H9 (cell line): ENCODE measurements around the gene TMEM91. TPM values are rescaled to one million over a fixed set of nuclear protein-coding genes. Genes with fewer than 3 reads are reported as not detected.

Experiments
- DNase-seq: peaks from one replicate; pipeline ENCODE4 v3.0.0-alpha.2; 2017
- H2AFZ ChIP-seq: one replicate; pipeline ENCODE4 v1.6.1; 2013; ENCODE audit warnings: mild to moderate bottlenecking, low read length, control low read depth, moderate library complexity
- H2AK5ac ChIP-seq: 2 replicates; pipeline ENCODE4 v1.6.1; 2013; ENCODE audit warnings: low read length, control low read depth, mixed read lengths; ENCODE audit not compliant: insufficient read length
- H2BK120ac ChIP-seq: one replicate; pipeline ENCODE4 v1.6.1; 2013; ENCODE audit warnings: low read depth, mild to moderate bottlenecking, low read length, control low read depth, inconsistent platforms; ENCODE audit not compliant: poor library complexity, severe bottlenecking
- H2BK12ac ChIP-seq: 2 replicates; pipeline ENCODE4 v1.6.1; 2013; ENCODE audit warnings: low read length, control low read depth, mixed read lengths, low read depth; ENCODE audit not compliant: insufficient read length
- H2BK15ac ChIP-seq: 2 replicates; pipeline ENCODE4 v1.6.1; 2013; ENCODE audit warnings: low read depth, low read length, control low read depth
- H2BK20ac ChIP-seq: one replicate; pipeline ENCODE4 v1.6.1; 2013; ENCODE audit warnings: low read depth, mild to moderate bottlenecking, low read length, control low read depth, inconsistent platforms; ENCODE audit not compliant: poor library complexity, severe bottlenecking
- H2BK5ac ChIP-seq: 2 replicates; pipeline ENCODE4 v1.6.1; 2013; ENCODE audit warnings: low read length, control low read depth, mixed read lengths; ENCODE audit not compliant: insufficient read length
- H3K14ac ChIP-seq: 2 replicates; pipeline ENCODE4 v1.6.1; 2013; ENCODE audit warnings: low read length, control low read depth; ENCODE audit not compliant: insufficient read depth
- H3K18ac ChIP-seq: 2 replicates; pipeline ENCODE4 v1.6.1; 2013; ENCODE audit warnings: low read depth, mild to moderate bottlenecking, mixed read lengths, low read length, control low read depth; ENCODE audit not compliant: insufficient read length
- H3K23ac ChIP-seq: 2 replicates; pipeline ENCODE4 v1.6.1; 2013; ENCODE audit warnings: low read length, control low read depth, mixed read lengths, low read depth; ENCODE audit not compliant: insufficient read length
- H3K23me2 ChIP-seq: 2 replicates; pipeline ENCODE4 v1.6.1; 2013; ENCODE audit warnings: low read depth, mild to moderate bottlenecking, mixed read lengths, low read length, control low read depth; ENCODE audit not compliant: insufficient read length, poor library complexity, severe bottlenecking
- H3K27ac ChIP-seq: 2 replicates; pipeline ENCODE4 v1.5.1; 2013; ENCODE audit warnings: low read length, control low read depth, mixed read lengths, low read depth; ENCODE audit not compliant: insufficient read length
- H3K27me3 ChIP-seq: 2 replicates; pipeline ENCODE4 v1.6.1; 2013; ENCODE audit warnings: low read length, control low read depth, inconsistent platforms; ENCODE audit not compliant: insufficient read depth
- H3K4ac ChIP-seq: 2 replicates; pipeline ENCODE4 v1.6.1; 2013; ENCODE audit warnings: low read depth, mild to moderate bottlenecking, control low read depth, inconsistent platforms, low read length, moderate library complexity
- H3K4me1 ChIP-seq: 2 replicates; pipeline ENCODE4 v1.6.1; 2013; ENCODE audit warnings: low read length, control low read depth, inconsistent platforms; ENCODE audit not compliant: insufficient read depth
- H3K4me2 ChIP-seq: 2 replicates; pipeline ENCODE4 v1.6.1; 2013; ENCODE audit warnings: low read length, control low read depth, mixed read lengths; ENCODE audit not compliant: insufficient read length, insufficient read depth
- H3K56ac ChIP-seq: 2 replicates; pipeline ENCODE4 v1.6.1; 2013; ENCODE audit warnings: low read depth, mild to moderate bottlenecking, mixed read lengths, low read length, control low read depth; ENCODE audit not compliant: insufficient read length
- H3K79me1 ChIP-seq: 2 replicates; pipeline ENCODE4 v1.6.1; 2013; ENCODE audit warnings: low read depth, mild to moderate bottlenecking, moderate library complexity, low read length, control low read depth, inconsistent platforms; ENCODE audit not compliant: insufficient read depth, poor library complexity, severe bottlenecking
- H3K79me2 ChIP-seq: 2 replicates; pipeline ENCODE4 v1.6.1; 2013; ENCODE audit warnings: low read length, control low read depth, inconsistent platforms; ENCODE audit not compliant: insufficient read depth
- H3K9ac ChIP-seq: 2 replicates; pipeline ENCODE4 v1.6.1; 2013; ENCODE audit warnings: low read length, control low read depth, mixed read lengths; ENCODE audit not compliant: insufficient read length; ENCODE audit errors: extremely low read depth
- H3K9me3 ChIP-seq: one replicate; pipeline ENCODE4 v1.6.1; 2013; ENCODE audit warnings: low read depth, low read length, inconsistent platforms; ENCODE audit not compliant: control insufficient read depth
- H3T11ph ChIP-seq: one replicate; pipeline ENCODE4 v1.6.1; 2013; ENCODE audit warnings: mild to moderate bottlenecking, low read length, control low read depth, inconsistent platforms
- H4K20me1 ChIP-seq: one replicate; pipeline ENCODE4 v1.6.1; 2013; ENCODE audit not compliant: control insufficient read depth, insufficient read length, insufficient read depth
- H4K5ac ChIP-seq: 2 replicates; pipeline ENCODE4 v1.6.1; 2013; ENCODE audit warnings: low read depth, mild to moderate bottlenecking, mixed read lengths, low read length, control low read depth; ENCODE audit not compliant: insufficient read length
- H4K8ac ChIP-seq: replicated peaks from 2 replicates; pipeline ENCODE4 v1.6.1; 2013; ENCODE audit warnings: low read length, control low read depth, mixed read lengths, low read depth; ENCODE audit not compliant: insufficient read length
- H4K91ac ChIP-seq: 2 replicates; pipeline ENCODE4 v1.6.1; 2013; ENCODE audit warnings: low read depth, mild to moderate bottlenecking, moderate library complexity, mixed read lengths, low read length, control low read depth; ENCODE audit not compliant: insufficient read length
- H3K27ac Mint-ChIP-seq, 3 experiments: 2 replicates in 2 of 3; 3 replicates in 1 of 3; pipeline ENCODE4 v1.8.0; 2020 to 2021; ENCODE audit warnings: mixed read lengths in 3 of 3, mild to moderate bottlenecking in 1 of 3, moderate library complexity in 1 of 3
- H3K27me3 Mint-ChIP-seq: 2 replicates; pipeline ENCODE4 v1.8.0; 2021; ENCODE audit warnings: low read depth, mild to moderate bottlenecking, moderate library complexity, mixed read lengths
- H3K36me3 Mint-ChIP-seq, 3 experiments: 2 replicates in 2 of 3; 3 replicates in 1 of 3; pipeline ENCODE4 v1.8.0; 2020 to 2021; ENCODE audit warnings: low read depth in 3 of 3, mixed read lengths in 3 of 3; ENCODE audit not compliant: insufficient read depth in 1 of 3
- H3K4me1 Mint-ChIP-seq, 2 experiments: 2 replicates each; pipeline ENCODE4 v1.8.0; 2020; ENCODE audit warnings: mixed read lengths in 2 of 2
- H3K4me3 Mint-ChIP-seq, 2 experiments: 2 replicates in 1 of 2; 3 replicates in 1 of 2; pipeline ENCODE4 v1.8.0; 2020 to 2021; ENCODE audit warnings: mild to moderate bottlenecking in 2 of 2, mixed read lengths in 2 of 2, moderate library complexity in 1 of 2
- H3K9me3 Mint-ChIP-seq, 2 experiments: 2 replicates in 1 of 2; 3 replicates in 1 of 2; pipeline ENCODE4 v1.8.0; 2020; ENCODE audit warnings: mild to moderate bottlenecking in 2 of 2, mixed read lengths in 2 of 2, moderate library complexity in 1 of 2
- CTCF ChIP-seq: fragments of 200-600 bp; sonication (generic); conservative IDR thresholded peaks from 3 replicates; pipeline ENCODE4 v1.8.0; 2021; ENCODE audit warnings: antibody characterized with exemption, mild to moderate bottlenecking
- WGBS: extraction: QIAGEN DNeasy Blood & Tissue Kit; methylation state at CpG from one replicate; pipeline ENCODE4 v1.1.7; 2013; ENCODE audit warnings: missing lambda C conversion rate, low lambda C conversion rate, mixed read lengths; ENCODE audit not compliant: insufficient read length; ENCODE audit errors: extremely low coverage; 5-methylcytosine and 5-hydroxymethylcytosine counted together
- total RNA-seq: library from RNA; stranded (reverse); gene quantifications from 2 replicates; pipeline ENCODE4 v1.2.1, GENCODE V29; 2021

TMEM91 gene
- total RNA-seq, 1 experiment from 2014 or later = 5.7 TPM

- H3K4me1 ChIP-seq = no peaks in the 10 kb centered on the region; the same call in 1 of the 2 replicates
- no peak overlapping the region for H3K4me2 ChIP-seq
- H3K14ac ChIP-seq = no peak overlapping the region
- no peak overlapping the region for H3K23ac ChIP-seq
- no peak overlapping the region for H2BK15ac ChIP-seq
- H2AK5ac ChIP-seq = no peak overlapping the region
- H3K27me3 ChIP-seq = no peaks in the 10 kb centered on the region
- no peak overlapping the region; a peak in 1 of 7 replicates for H3K27ac Mint-ChIP-seq
- peaks cover 3% of the 10 kb centered on the region for H4K20me1 ChIP-seq
- H3K4me3 Mint-ChIP-seq = no peak overlapping the region; a peak in 1 of 5 replicates
- H3K27ac ChIP-seq = no peak overlapping the region
- H3K79me2 ChIP-seq = no peaks in the 10 kb centered on the region
- H3K18ac ChIP-seq = no peak overlapping the region
- H2BK20ac ChIP-seq = no peak overlapping the region
- DNase-seq = no peak
- no peak overlapping the region for H2AFZ ChIP-seq
- H3K9me3 ChIP-seq = no peaks in the 10 kb centered on the region
- no CpG with 5 or more reads among the region's 23 CpGs for WGBS
- H2BK12ac ChIP-seq = no peak overlapping the region
- no peaks in the 10 kb centered on the region for H3K79me1 ChIP-seq
- H3K27me3 Mint-ChIP-seq = no peaks in the 10 kb centered on the region; the same call in 1 of the 2 replicates
- H3T11ph ChIP-seq = no peak overlapping the region
- no peak overlapping the region for H4K8ac ChIP-seq
- peaks cover 4% of the 10 kb centered on the region for H3K23me2 ChIP-seq
- H3K4ac ChIP-seq = no peak overlapping the region
- no peak for TF ChIP-seq CTCF
- peaks cover 0 to 19% (median 13%) of the 10 kb centered on the region in 3 experiments; a peak in 4 of 7 replicates for H3K36me3 Mint-ChIP-seq
- no peak overlapping the region for H3K9ac ChIP-seq
- no peak overlapping the region for H4K5ac ChIP-seq
- H3K4me1 Mint-ChIP-seq = peaks cover 7 to 18% of the 10 kb centered on the region in 2 experiments
- no peaks in the 10 kb centered on the region for H3K9me3 Mint-ChIP-seq
- H4K91ac ChIP-seq = no peak overlapping the region
- H2BK5ac ChIP-seq = no peak overlapping the region
- no peak overlapping the region for H2BK120ac ChIP-seq
- no peak overlapping the region for H3K56ac ChIP-seq
Observed at GRCh38 chr19:41410336-41411054, 34.2 kb downstream of the TMEM91 start.
